Measurements from ENCODE around the gene APBB1.

APBB1 gene

DNA sequence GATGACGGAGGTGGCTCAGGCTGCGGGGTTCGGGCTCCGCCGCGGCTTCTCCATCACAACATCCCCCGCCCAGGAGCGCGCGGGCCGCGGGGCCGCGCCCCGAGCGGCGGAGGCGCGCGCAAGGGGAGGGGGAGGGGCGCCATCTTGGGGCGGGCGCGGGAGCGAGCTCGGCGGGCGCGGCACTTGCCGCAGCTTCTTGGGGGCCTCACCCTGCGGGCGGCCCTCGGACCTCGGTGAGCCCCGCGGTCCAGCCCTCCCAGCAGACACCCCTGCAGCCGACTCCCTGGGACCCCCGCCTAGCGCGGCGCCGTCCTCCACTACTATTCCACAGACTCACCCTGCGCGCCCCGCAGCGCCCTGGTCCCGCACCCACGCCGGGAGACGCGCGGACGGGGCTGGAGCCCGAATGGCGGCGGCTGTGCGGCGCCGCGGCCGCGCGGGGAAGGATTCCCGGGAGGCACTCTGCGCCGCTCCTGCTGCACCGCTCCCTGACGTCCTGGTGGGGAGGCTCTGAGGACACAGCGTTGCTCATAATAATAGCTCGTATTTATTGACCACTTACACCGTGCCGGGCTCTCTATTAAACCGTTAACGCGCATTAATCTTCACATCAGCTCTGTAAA is at the start of gene APBB1:
TSS of gene APBB1 (minus strand) at position 86 of the 623 bp plus-strand sequence. CDS start 7,747 bp downstream, outside the sequence.
- TF ChIP-seq, protein P1, sequence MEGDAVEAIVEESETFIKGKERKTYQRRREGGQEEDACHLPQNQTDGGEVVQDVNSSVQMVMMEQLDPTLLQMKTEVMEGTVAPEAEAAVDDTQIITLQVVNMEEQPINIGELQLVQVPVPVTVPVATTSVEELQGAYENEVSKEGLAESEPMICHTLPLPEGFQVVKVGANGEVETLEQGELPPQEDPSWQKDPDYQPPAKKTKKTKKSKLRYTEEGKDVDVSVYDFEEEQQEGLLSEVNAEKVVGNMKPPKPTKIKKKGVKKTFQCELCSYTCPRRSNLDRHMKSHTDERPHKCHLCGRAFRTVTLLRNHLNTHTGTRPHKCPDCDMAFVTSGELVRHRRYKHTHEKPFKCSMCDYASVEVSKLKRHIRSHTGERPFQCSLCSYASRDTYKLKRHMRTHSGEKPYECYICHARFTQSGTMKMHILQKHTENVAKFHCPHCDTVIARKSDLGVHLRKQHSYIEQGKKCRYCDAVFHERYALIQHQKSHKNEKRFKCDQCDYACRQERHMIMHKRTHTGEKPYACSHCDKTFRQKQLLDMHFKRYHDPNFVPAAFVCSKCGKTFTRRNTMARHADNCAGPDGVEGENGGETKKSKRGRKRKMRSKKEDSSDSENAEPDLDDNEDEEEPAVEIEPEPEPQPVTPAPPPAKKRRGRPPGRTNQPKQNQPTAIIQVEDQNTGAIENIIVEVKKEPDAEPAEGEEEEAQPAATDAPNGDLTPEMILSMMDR (conservative IDR thresholded peaks at IDR 0.05; ENCODE audit: low read length) = peak; percentile 29
- peak; percentile 48 for DNase-seq (ENCODE audit: low read depth)
- peak within 1 kb of the TSS; percentile 77 for H3K4me3 ChIP-seq (ENCODE audit: low read length)

GRCh38 chr11:6459099-6459450 is 40.2 kb upstream of the APBB1 start:
- TF ChIP-seq, protein P1 (conservative IDR thresholded peaks at IDR 0.05; ENCODE audit: low read length) = no peak
- no peak overlapping the region for H3K4me3 ChIP-seq (ENCODE audit: low read length)
- DNase-seq (ENCODE audit: low read depth) = no peak

DNA sequence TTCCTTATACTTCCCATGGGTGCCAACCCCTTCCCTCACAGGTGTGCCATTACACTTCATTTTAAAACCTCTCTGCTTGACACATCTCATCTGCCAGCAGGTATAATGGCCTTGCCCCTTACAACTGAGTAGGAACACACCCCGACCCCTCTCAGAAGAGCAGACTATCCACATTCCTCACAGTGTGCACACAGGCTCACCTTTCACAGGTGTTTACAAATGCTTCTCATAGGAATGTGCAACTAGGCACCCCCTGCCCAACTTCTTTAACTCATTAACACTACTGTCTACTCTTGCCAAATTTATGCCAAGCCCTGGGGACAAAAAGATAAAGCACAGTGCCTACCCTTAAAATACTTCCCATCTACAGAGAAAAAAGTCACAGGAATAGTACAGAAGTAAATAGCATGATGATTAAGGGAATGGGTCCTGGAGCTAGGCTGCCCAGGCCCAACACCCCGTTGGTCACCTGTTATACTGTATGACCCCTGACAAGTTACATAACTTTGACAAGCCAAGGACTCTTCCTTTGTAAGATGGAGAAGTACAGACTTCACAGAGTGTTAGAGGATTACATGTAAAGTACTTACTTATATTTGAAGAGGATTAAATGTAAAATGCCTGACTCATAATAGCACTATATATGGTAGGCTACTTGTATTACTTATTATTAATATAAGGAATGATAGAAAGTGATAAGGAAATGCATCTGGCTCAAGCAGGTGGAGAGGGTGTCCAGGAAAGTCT is 39.6 kb upstream of the APBB1 start:
- H3K4me3 ChIP-seq (ENCODE audit: low read length) = no peak overlapping the region
- no peak for DNase-seq (ENCODE audit: low read depth)
- TF ChIP-seq, protein P1 (conservative IDR thresholded peaks at IDR 0.05; ENCODE audit: low read length) = no peak

GRCh38 chr11:6457581-6458320 is 38.9 kb upstream of the APBB1 start:
- TF ChIP-seq, protein P1 (conservative IDR thresholded peaks at IDR 0.05; ENCODE audit: low read length) = no peak
- DNase-seq (ENCODE audit: low read depth) = no peak
- H3K4me3 ChIP-seq (ENCODE audit: low read length) = no peak overlapping the region

DNA sequence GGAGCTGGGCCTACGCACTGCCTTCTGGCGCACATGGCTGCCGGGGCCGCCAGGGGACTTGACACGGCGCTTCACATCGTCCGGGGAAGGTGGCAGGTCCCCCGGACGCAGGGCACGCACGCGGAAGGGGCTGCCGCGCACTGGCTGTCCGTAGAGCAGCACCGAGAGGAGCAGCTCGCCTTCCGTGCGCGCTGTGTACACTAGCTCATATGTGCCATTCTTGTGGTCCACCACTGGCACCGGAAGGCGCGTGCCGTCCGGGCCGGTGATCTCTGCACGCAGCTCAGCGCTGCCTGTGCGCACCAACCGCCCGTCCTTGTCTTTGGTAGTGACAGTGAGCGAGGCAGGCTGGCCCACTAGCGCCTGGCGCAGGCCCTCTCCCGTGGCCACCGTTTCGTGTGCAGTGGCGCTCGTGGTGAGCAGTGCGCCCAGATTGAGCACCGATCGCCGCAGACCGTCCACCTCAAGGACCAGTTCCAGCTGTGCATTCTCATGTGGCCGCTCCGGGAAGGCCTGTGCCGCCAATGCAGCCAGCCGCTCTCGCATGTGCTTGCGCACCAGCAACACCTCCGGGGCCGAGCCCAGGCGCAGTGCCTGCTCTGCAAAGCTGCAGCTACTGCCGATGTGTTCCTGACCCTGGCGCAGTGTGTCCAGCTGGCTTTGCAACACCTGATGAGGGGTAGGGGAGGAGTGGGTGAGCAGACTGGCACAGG is 37.6 kb upstream of the APBB1 start:
- no peak for DNase-seq (ENCODE audit: low read depth)
- TF ChIP-seq, protein P1 (conservative IDR thresholded peaks at IDR 0.05; ENCODE audit: low read length) = no peak
- no peak overlapping the region for H3K4me3 ChIP-seq (ENCODE audit: low read length)

DNA sequence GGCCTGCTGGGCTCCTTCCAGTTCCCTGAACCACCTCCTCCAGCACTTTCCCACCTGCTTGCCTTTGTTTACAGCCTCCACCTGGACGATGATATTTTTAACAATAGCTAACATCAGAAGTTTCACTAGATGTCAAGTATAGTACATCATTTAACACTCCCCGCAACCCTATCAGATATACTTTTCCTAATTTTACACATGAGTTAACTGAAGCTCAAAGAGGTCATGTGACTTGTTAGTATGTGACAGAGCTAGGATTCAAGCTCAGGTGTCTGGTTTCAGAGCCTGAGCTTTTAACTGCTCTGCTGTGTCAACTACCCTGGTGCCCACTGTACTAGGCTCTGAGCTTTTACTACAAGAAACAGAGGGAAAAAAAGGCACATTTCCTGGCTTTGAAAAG is 36.2 kb upstream of the APBB1 start:
- DNase-seq (ENCODE audit: low read depth) = no peak
- TF ChIP-seq, protein P1 (conservative IDR thresholded peaks at IDR 0.05; ENCODE audit: low read length) = no peak
- H3K4me3 ChIP-seq (ENCODE audit: low read length) = no peak overlapping the region
